Hematopoietic multipotent progenitor cell treated with erythropoietin and hydrocortisone succinate and interleukin-3 and kit ligand, for 4 days (in vitro differentiated cells): ENCODE results near the gene MRAP.
A peak's percentile ranks its signal among the peaks of the same experiment; 100 is the strongest.
"Not testable (repeated sequence)": the region's sequence is repeated elsewhere in the genome, so short reads cannot be mapped to it uniquely, and the experiment has no call there.

Experiments used
- DNase-seq: peaks from one replicate; pipeline ENCODE4 v3.0.0-alpha.2; 2015

MRAP gene

DNA sequence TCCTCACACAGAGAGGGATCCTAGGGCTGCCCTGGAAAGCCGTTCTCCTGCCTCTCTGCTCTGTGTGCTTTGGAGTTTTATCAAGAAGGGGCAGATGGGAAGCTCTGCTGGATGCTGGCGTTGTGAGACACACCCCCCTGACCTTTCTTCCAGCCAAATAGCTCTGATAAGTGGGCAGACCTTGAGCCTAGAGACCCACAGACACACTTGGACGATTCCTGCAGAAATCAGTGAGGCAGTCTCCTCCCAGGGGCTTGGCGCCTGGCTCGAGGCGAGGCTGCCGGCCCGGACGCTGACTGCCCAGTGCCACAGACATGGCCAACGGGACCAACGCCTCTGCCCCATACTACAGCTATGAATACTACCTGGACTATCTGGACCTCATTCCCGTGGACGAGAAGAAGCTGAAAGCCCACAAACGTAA, at the start of gene MRAP:
Gene MRAP, plus strand, starts transcription at position 198 of the 424 bp plus-strand sequence. Its CDS starts 117 bp downstream, at position 315.
- DNase-seq, result no peak

DNA sequence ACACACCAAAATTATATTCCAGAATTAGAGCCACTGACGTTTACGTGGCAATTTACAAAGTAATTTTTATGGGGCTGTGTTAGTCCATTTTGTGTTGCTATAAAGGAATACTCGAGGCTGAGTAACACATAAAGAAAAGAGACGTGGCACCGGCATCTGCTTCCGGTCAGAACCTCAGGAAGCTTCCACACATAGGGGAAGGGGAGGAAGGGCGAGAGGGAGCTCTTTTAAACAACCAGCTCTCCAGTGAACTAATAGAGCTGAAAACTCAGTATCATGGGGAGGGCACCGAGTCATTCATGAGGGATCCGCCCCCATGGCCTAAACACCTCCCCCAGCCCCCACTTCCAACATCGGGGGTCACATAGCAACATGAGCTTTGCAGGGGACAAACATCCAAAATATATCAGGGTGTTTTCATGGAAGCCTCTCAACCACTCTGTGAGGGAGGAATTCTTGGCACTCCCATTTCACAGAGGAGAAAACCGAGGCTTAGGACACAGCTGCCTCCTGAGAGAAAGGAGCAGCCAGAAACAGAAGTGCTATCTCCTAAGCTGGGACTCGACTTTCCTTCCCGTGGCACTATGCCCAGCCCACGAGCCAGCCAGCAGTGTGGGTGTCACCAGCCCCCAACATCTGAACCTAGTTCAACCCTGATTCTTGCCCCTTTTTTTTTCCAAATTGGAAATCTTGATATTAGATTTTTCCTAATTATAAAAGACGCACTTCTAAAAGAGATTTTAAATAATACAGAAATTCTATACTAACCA, 49.0 kb upstream of the MRAP start:
- no peak for DNase-seq

DNA sequence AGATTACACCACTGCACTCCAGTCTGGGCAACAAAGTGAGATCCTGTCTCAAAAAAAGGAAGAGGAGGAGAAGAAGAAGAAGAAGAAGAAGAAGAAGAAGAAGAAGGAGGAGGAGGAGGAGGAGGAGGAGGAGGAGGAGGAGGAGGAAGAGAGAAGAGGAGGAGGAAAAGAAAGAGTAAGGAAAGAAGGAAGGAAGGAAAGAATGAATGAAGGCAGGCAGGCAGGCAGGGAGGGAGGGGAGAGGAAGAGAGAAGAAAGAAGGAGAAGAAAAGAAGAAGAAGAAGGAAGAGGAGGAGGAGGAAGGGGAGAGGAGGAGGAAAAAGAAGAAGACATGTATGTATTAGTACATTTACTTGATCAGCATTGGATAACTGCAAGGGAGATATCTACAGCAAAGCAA, 46.5 kb upstream of the MRAP start:
- DNase-seq, result no peak

DNA sequence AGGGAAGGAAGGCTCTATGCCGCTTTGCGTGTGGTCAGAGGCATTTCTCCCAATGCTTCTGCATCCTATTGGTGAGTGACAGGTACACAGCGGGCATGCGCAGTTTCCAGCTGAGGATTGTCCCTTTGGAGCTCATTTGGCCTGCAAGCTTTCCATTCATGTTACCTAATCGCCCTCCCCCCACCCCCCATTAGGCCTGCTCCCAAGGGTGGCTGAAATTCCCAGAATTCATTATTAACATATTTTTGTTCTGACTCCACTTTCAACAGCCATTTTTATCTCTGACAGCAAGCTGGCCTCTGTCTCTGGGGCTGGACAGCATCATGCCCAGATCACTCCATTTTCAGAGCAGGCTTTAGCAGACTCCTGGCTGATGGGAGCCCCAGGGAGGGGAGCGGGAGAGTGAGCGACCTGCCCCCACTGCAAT, 45.4 kb upstream of the MRAP start:
- no peak for DNase-seq

DNA sequence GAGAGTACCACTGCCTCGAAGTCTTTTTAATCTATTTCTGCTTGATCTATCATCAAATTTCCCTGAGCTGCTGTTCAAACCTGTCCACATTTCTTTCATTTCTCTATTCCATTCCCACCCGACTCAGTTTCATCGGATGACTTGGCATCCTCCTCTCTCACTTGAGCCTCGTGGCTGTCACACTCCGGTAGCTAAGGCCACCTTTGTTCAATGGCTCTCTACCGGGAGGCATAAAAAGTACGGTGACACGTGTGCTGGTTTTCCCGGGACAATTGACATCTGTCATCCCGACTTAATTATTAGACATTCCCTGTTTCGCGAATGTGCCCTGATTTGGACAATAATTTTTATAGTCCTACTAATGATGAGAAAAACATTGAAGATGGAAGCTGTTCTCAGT, 42.4 kb upstream of the MRAP start:
- DNase-seq, result no peak

DNA sequence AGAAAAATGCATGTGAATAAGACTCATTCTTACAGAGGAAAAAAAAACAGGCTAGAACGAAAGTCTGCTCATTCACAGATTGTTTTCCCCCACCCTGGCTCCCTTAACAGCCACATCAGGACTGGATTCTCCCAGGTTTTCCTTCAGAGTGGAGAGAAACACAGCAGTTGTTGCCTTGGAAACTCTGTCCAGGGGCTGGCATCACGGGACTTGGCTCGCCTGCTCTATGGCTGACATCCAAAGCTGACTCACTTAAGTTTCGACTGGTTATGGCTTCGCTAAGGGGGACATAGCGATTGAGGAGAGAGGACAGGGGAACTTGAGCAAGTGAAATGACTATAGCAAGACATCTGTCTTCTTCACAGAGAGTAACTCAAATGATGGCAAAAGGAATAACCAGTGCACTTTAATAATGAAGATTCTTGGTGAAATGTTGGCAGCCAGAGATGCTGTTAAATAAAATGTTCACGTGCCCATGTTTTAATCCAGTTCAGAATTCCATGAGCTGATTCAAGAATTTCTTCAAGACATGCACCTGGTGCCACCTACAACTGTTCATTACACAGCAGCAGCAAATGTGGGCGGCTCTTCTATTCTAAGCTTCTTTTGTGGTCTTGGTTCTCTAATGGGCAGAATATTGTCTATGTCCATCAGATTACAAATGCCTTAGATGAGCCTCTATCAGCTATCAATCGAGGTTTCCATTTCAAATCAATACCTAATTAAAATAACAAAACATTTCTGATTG, 41.6 kb upstream of the MRAP start:
- DNase-seq, result no peak

DNA sequence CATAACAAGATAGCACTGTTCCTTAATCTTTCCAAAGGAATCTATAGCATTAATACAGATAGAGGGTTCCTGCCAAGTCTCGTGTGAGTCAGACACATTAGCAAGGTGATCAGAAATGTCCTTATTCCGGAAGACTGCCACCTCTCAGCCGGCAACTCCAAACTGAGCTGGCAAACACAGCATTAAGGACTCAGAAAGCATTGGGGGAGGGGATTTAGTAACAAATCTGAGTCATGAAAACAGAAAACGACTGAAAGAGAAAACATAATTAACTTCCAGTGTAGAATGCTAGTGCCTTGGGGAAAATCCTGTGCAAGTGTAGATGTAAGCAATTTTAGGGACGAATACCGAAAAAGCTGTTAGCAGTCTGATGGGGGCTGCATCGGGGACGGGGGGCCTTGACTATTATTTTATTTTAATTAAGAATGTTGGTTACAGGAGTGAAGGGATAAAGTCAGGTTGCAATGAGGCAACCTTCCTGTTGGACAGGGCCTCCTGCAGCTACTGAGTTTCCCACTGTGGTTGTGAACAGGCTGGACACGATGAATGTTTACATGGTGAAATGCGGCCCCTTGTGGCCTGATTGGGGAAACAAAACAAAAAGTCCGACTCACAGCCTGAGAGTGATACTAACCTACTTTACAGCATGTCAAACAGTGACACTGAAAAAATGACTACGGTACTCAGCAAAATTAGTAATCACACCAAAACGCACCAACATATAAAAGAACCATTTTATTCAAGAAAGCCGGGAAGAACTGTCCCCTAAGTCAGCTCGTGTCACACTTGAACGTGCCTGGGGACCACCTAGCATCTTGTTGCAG, 40.5 kb upstream of the MRAP start:
- peak; percentile 85 for DNase-seq

DNA sequence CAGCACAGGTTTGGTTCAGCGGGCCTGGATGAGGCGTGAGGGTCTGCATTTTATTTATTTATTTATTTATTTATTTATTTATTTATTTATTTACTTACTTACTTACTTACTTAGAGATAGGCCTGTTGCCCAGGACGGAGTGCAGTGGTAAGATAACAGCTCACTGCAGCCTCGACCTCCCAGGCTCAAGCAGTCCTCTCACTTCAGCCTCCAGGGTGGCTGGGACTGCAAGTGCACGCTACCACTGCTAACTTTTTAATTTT, 39.9 kb upstream of the MRAP start:
- DNase-seq, result not testable (repeated sequence)

DNA sequence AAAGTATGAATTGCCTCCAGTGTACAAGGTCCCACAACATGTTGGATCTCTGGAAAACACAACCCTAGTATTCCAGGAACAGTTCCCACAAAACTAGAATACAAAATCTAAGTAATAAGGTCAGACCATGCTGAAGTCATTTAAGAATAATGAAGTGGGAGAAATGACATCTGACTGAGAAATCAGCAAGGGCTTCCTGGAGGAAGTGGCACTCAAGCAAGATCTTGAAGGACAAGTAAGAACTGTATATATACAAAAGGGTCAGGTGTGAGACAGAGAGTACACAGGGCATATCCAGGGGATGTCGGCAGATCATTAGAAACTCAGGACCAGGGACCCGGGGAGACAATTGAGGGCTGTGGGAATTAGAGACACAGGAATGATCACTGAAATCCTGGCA, 38.5 kb upstream of the MRAP start:
- no peak for DNase-seq

DNA sequence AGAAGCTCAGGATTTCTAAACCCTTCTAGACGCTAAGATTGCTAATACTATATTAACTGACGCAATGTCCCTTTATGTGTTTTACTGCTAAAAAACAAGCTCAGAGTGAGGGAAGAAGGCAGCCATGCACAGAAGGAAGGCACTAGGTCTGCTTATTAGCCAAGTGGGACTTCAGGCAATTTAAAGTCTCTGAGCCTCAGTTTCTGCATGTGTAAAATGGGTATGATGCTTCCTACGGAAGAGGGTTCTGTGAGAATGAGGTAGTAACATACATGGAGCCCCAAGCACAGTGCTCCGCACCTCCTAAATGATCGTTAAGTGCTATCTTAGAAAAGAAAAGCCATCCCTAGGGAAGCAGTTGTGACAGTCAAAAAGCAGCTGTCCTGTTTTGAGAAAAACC, 36.7 kb upstream of the MRAP start:
- no peak for DNase-seq

DNA sequence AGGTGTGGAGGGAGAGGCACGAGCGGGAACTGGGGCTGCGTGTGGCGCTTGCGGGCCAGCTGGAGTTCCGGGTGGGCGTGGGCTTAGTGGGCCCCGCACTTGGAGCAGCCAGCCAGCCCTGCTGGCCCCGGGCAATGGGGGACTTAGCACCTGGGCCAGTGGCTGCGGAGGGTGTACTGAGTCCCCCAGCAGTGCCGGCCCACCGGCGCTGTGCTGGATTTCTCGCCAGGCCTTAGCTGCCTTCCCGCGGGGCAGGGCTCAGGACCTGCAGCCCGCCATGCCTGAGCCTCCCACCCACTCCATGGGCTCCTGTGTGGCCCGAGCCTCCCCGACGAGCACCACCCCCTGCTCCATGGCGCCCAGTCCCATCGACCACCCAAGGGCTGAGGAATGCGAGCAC, 33.3 kb upstream of the MRAP start:
- DNase-seq, result not testable (repeated sequence)

DNA sequence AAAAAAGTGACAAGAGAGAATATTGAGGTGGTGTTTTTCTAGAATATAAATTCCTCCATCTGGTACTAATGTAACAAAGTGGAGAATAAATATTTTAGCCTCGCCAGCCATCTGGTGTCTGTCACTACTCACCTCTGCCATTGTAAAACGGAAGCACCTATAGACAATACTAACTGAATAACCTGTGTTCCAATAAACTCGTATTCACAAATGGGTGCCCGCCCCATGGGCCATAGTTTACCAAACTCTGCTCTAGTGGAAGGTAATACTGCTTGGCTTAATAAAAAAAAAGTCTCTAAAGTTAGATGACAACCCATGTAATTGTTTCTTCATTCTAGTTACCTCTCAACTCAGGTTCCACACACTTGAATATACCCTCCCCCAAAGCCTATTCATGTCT, 27.9 kb upstream of the MRAP start:
- DNase-seq, result no peak

DNA sequence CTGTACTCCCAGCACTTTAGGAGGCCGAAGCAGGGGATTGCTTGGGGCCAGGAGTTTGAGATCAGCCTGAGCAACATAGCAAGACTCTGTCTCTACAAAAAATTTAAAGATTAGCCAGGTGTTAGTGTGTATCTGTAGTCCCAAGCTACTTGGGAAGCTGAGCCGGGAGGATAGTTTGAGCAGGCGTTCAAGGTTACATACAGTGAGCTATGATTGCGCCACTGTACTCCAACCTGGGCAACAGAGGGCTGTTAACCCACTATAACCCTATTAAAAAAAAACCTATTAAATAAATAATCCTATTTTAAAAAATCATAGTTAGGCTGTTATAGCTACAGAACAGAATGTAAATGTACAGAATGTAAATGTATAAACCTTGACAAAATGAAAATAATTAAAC, 22.0 kb upstream of the MRAP start:
- no peak for DNase-seq

DNA sequence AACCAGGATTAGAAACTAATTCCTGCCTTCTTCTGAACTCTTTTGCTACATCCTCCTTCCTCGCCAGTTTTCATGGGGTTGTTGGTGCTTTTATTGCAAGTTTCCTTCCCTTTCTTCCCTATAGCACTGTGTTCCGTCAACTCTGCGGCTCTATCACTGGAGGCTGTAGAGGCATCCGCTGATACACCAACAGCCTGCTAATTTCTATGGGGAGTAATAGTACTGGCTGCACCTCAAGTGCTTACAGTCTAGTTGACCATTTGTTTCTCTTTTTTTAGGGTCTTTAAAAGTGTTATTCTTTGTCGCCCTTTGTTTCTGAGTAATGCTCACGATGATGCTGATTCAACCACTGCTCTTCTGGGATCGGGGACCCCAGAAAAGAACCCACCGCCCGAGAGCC, 20.6 kb upstream of the MRAP start:
- DNase-seq, result peak; percentile 58

DNA sequence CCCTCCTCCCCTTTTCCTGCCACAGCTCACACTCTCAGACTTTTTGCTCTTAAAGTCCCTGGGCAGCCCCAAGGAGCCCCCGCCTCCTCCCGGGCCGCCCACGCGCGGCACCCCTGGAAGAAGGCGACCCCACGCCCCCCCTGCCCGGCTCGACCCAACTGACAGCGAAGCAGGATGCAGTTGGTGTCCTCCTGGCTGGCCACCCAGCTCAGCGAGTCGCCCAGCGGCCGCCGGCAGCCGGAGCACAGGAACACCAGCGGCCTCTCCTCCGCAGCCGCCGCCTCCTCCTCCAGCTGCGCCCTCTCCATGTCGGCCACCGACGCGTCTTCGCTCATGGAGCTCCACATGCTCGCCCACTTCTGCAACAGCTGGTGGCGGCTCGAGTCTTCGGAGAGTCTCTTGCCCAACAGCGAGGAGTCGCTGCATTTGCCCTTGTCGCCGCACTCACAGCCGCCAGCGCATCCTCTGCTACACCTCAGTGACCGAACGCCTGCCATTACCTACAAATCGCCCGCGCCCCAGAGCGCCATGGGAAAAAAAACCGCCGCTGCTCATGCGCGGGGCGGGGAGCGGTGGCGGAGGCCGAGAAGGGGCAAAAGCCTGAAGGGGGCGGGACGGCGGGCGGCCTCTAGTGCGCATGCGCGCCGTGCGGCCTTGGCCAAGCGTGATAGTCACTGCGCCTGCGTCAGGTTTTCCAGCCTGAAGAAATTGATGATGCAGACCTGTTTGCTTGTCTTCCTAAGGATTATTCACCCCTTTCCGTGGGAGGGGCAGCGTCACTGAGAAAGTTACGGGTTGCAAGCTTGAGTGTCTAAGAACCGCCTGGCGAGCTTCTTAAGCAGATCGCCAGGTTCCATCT, 19.9 kb upstream of the MRAP start, which contains the start of gene MIS18A:
Gene MIS18A, minus strand, starts transcription at position 532 of the 859 bp plus-strand sequence. Its CDS starts 35 bp downstream, at position 497.
- DNase-seq, result peak; percentile 97

DNA sequence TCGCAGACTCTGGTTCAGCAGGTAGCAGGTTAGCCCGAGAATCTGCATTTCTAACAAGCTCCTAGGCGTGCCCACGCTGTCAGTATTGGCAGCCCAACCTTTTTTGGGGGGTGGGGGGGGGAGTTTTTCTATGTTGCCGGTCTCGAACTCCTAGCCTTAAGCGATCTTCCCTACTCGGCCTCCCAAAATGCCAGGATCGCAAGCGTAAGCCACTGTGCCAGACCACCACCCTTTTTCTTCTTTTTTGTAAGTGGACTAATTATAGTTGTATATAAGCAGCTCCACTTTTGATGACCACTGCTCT, 19.3 kb upstream of the MRAP start:
- no peak for DNase-seq

DNA sequence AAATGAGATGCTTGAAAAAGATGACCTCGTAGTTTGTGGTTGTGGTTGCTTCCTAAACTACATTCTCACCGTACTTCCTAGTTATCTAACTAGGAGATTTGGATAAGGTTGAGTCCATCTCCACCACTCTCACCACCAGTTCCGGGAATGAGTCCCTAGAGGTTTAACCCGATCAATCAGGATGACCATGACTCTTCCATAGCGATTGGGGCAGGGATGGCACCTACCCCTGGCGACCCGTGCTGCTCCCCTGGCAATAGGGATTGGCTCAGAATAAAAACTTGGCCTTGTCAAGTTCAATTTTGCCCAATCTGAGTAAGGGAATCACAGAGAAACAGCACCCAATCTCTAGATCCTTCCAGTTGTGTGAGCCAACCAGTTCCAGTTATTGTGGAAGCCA, 17.1 kb upstream of the MRAP start:
- no peak for DNase-seq

DNA sequence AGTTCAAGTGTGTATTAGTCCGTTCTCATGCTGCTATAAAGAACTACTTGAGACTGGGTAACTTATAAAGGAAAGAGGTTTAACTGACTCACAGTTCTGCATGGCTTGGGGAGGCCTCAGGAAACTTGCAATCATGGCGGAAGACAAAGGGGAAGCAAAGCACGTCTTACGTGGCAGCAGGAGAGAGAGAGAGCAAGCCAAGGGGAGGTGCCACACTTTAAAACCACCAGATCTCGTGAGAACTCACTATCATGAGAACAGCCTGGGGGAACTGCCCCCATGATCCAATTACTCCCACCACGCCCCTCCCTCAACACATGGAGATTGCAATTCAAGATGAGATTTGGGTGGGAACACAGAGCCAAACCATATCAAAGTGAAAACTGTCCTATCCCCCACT, 15.7 kb upstream of the MRAP start:
- no peak for DNase-seq

DNA sequence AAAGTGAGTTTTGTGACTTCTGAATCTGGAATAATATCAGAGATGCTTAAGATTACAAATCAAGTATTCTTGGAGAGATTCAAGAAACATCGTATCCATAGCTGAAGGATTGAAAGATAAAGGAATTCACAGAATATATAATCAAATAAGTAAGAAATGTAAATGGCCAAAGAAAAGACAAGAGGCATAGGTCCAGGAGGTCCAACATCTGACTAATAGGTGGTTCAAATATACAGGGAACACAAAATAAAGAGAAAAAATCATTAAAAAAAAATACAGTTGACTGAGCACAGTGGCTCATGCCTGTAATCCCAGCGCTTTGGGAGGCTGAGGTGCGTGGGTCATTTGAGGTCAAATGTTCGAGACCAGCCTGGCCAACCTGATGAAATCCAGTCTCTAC, 13.2 kb upstream of the MRAP start:
- DNase-seq, result no peak

DNA sequence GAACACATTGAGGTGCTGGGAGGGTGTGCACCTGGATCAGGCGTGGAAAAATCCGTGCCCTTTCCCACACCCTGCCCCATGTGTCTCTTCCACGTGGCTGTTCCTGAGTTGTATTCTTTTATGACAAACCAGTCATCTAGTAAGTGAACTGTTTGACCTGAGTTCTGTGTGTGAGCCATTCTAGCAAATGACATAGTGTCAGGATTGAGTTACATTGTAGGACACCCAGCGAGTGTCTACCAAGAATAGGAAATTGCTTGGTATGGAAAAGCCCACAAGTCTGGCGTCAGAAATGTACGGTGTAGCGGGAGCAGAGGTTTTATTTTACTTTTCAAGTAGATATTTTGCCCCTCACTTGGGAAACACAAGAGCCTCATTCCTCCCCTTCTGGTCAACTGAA, 1.2 kb upstream of the MRAP start:
- DNase-seq, result no peak

DNA sequence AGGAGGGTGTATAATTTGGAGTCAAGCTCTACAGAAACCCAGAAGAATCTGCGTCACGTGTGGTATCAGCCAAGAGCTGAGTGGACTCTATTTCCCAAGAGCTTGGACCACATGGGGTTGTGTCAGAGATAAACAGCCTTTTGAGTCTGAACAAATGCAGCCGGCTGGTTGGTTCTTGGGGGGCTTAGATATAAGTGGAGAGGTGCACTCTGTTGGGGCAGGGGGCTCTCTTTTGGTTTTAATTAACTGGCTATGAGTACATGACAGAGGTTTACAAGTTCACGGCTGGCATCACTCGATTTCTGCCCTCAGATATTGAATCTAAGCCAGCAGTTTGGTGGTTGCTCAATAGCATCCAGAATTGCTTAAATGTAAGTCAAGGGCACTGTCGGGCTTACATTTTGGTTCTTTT, 501 bp upstream of the MRAP start:
- DNase-seq, result no peak

DNA sequence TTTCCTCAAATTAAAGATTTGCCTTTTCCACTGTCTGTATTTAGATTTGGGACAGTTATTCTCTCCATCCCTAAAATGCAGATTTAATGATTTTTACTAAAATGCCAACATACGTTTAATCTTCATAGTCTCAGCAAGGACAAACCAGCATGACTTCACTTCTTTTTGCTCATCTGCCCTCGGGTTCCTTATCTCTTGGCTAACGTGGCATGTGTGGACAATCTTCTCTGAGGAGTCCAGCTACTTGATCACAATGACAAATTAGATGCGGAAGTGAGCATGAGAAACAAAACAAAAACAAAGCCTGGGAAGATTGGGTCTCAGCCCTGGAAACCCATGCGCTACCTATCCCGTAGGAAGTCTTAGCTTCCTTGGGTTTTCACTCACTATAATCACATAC, 1.0 kb downstream of the MRAP start:
- peak; percentile 22 for DNase-seq

DNA sequence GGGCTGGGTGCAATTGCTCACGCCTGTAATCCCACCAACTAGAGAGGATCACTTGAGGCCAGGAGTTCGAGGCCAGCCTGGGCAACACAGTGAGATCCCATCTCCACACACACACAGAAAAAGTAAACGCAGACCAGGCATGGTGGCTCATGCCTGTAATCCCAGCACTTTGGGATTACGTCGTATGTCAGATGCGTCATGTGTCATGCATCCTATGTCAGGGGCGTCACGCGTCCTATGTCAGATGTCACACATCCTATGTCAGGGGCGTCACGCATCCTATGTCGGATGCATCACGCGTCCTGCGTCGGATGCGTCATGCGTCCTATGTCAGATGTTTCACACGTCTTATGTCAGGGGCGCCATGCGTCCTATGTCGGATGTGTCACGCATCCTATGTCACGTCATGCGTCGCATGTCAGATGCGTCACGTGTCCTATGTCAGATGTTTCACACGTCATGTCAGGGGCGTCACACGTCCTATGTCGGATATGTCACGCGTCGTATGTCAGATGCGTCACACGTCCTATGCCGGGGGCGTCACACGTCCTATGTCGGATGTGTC, 1.5 kb downstream of the MRAP start:
- DNase-seq, result no peak
